GM23248 (cell line): Measurements from ENCODE around the gene MYLK. TPM values are rescaled to one million over a fixed set of nuclear protein-coding genes. Genes with fewer than 3 reads are reported as not detected.
"Not testable (repeated sequence)": the region's sequence is repeated elsewhere in the genome, so short reads cannot be mapped to it uniquely, and the experiment has no call there.

Source experiments
- DNase-seq: peaks from one replicate; pipeline ENCODE4 v3.0.0-alpha.2; 2015
- H2AFZ ChIP-seq: fragments of 200-600 bp; sonication (generic); 2 replicates; pipeline ENCODE4 v1.6.1; 2016; ENCODE audit warnings: antibody characterized with exemption
- H3F3A ChIP-seq: fragments of 200-600 bp; sonication (generic); 2 replicates; pipeline ENCODE4 v1.6.1; 2016; ENCODE audit warnings: mild to moderate bottlenecking, antibody characterized with exemption, mixed run types; ENCODE audit not compliant: insufficient read depth
- H3K27ac ChIP-seq: fragments of 200-600 bp; sonication (generic); 2 replicates; pipeline ENCODE4 v1.5.1; 2016; ENCODE audit warnings: mild to moderate bottlenecking
- H3K27me3 ChIP-seq: fragments of 200-600 bp; sonication (generic); replicated peaks from 2 replicates; pipeline ENCODE4 v1.6.1; 2016; ENCODE audit warnings: mild to moderate bottlenecking; ENCODE audit not compliant: insufficient read depth
- H3K36me3 ChIP-seq: fragments of 200-600 bp; sonication (generic); 2 replicates; pipeline ENCODE4 v1.6.1; 2016; ENCODE audit warnings: low read depth, mild to moderate bottlenecking
- H3K4me1 ChIP-seq: fragments of 200-600 bp; sonication (generic); 2 replicates; pipeline ENCODE4 v1.6.1; 2016; ENCODE audit warnings: mild to moderate bottlenecking; ENCODE audit not compliant: insufficient read depth
- H3K4me2 ChIP-seq: fragments of 200-600 bp; sonication (generic); one replicate; pipeline ENCODE4 v1.6.1; 2016; ENCODE audit warnings: mild to moderate bottlenecking; ENCODE audit not compliant: unreplicated experiment
- H3K4me3 ChIP-seq: fragments of 200-600 bp; sonication (generic); 2 replicates; pipeline ENCODE4 v1.5.1; 2016; ENCODE audit warnings: mild to moderate bottlenecking
- H3K79me2 ChIP-seq: fragments of 200-600 bp; sonication (generic); 2 replicates; pipeline ENCODE4 v1.6.1; 2016; ENCODE audit warnings: mild to moderate bottlenecking; ENCODE audit not compliant: insufficient read depth
- H3K9ac ChIP-seq: fragments of 200-600 bp; sonication (generic); 2 replicates; pipeline ENCODE4 v1.6.1; 2016; ENCODE audit warnings: mild to moderate bottlenecking
- H3K9me2 ChIP-seq: fragments of 200-600 bp; sonication (generic); 2 replicates; pipeline ENCODE4 v1.6.1; 2016; ENCODE audit warnings: mixed run types, mild to moderate bottlenecking, moderate library complexity; ENCODE audit not compliant: insufficient read depth
- H3K9me3 ChIP-seq: fragments of 200-600 bp; sonication (generic); one replicate; pipeline ENCODE4 v1.6.1; 2017; ENCODE audit warnings: low read depth
- H4K20me1 ChIP-seq: fragments of 200-600 bp; sonication (generic); 2 replicates; pipeline ENCODE4 v1.6.0; 2016; ENCODE audit not compliant: insufficient read depth
- EZH2 ChIP-seq: fragments of 200-600 bp; sonication (generic); IDR thresholded peaks from 2 replicates; pipeline ENCODE4 v1.6.1; 2018; ENCODE audit warnings: antibody characterized with exemption, mild to moderate bottlenecking; ENCODE audit not compliant: insufficient read depth, poor library complexity, severe bottlenecking
- EZH2phosphoT487 ChIP-seq: fragments of 200-600 bp; sonication (generic); IDR thresholded peaks from 2 replicates; pipeline ENCODE4 v1.6.1; 2018; ENCODE audit warnings: antibody characterized with exemption, moderate library complexity, mild to moderate bottlenecking, low read depth; ENCODE audit not compliant: insufficient read depth
- WGBS, 2 experiments: methylation state at CpG; one replicate each; pipeline ENCODE4 v1.1.6; 2015 to 2017; ENCODE audit warnings: low lambda C conversion rate in 2 of 2, low coverage in 1 of 2; ENCODE audit errors: missing lambda C conversion rate in 2 of 2; 5-methylcytosine and 5-hydroxymethylcytosine counted together
- in situ Hi-C: fragments of 300-500 bp; cut with MboI; formaldehyde crosslinking; loops from 2 replicates; pipeline ENCODE4 v1.15.0; 2020
- polyA plus RNA-seq: library from polyadenylated mRNA; unstranded; fragments of >200 nt; fragmentation: Nextera tagmentation; extraction: Ambion mirVana; gene quantifications from 2 replicates; pipeline ENCODE4 v1.2.1, GENCODE V29; 2016
- total RNA-seq: library from RNA; depleted of rRNA; stranded (reverse); fragments of >200 nt; shearing (Covaris generic); gene quantifications from 2 replicates; pipeline ENCODE4 v1.2.3, GENCODE V29; 2014

MYLK gene
- total and polyA plus RNA-seq, 2 experiments from 2014 or later, result 110 to 174 TPM

GRCh38 chr3:123702720-123703119 lies 181.4 kb downstream of the MYLK start:
- Histone ChIP-seq H3K9me3 (no peaks in the 10 kb centered on the region), H3K27ac (no peak overlapping the region)

DNA sequence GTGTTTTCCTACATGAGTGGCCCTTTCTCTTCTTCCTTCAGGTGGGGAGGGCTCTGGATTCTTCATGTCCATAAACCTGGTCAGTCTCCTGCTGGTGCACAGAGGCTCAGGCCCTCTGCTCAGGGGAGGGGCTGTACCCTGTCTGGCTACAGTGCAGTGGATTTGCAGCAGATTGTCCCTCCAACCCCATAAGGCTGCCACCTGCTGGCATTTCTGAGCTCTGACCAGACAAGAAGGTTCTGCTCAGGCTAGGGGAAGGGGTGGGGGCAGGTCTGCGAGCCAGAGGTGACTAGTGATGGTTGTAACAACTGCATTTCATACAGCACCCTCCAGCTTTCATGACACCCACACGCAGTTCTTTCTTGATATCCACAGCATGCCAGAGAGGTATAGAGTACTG lies 182.1 kb downstream of the MYLK start:
- H3K9me3 ChIP-seq, H3K4me3 ChIP-seq, H3K9me2 ChIP-seq, H3K9ac ChIP-seq, H3K36me3 ChIP-seq, H2AFZ ChIP-seq, H3K27ac ChIP-seq, H3K4me2 ChIP-seq, H3K79me2 ChIP-seq, in situ Hi-C loops, H3K27me3 ChIP-seq, H4K20me1 ChIP-seq: not testable (repeated sequence)
- Histone ChIP-seq H3F3A (peaks cover 13% of the 10 kb centered on the region; the same call in 1 of the 2 replicates), H3K4me1 (peaks cover 21% of the 10 kb centered on the region)
- 30 to 32% methylated on average over 2 of the region's 2 CpGs for WGBS, 2 experiments
- DNase-seq, result peak; percentile 63

More at GRCh38 chr3:123702720-123703119, 181.4 kb downstream of the MYLK start:
- H3K27me3 ChIP-seq, result no peaks in the 10 kb centered on the region
- peaks cover 21% of the 10 kb centered on the region for H3K4me1 ChIP-seq
- H3K36me3 ChIP-seq, result peaks cover 8% of the 10 kb centered on the region; the same call in 1 of the 2 replicates
- TF ChIP-seq EZH2phosphoT487 (no peak), EZH2 (no peak)
- no peak for DNase-seq
- H4K20me1 ChIP-seq, result no peaks in the 10 kb centered on the region
- no peaks in the 10 kb centered on the region for H3K9me2 ChIP-seq
- H3K4me2 ChIP-seq, result no peak overlapping the region
- no peak overlapping the region for H2AFZ ChIP-seq
- peaks cover 9% of the 10 kb centered on the region; the same call in 1 of the 2 replicates for H3F3A ChIP-seq
- H3K79me2 ChIP-seq, result no peaks in the 10 kb centered on the region
- no peak overlapping the region for H3K9ac ChIP-seq
- in situ Hi-C loops, result no loop called here
- H3K4me3 ChIP-seq, result no peak overlapping the region
- WGBS, 2 experiments, result 83 to 97% methylated on average over 2 of the region's 2 CpGs

- H3K4me3 ChIP-seq, result no peak overlapping the region
- 94 to 95% methylated on average over 20 to 23 of the region's 23 CpGs for WGBS, 2 experiments
- no peaks in the 10 kb centered on the region for H3K27me3 ChIP-seq
- H3K9me2 ChIP-seq, result no peaks in the 10 kb centered on the region
- no peaks in the 10 kb centered on the region for H3K9me3 ChIP-seq
- no peaks in the 10 kb centered on the region; the same call in 1 of the 2 replicates for H3K36me3 ChIP-seq
- H3K4me2 ChIP-seq, result no peak overlapping the region
- DNase-seq, result no peak
- no peaks in the 10 kb centered on the region for H4K20me1 ChIP-seq
- H3K79me2 ChIP-seq, result no peaks in the 10 kb centered on the region
- H3K9ac ChIP-seq, result no peak overlapping the region
- peaks cover 21% of the 10 kb centered on the region for H3K4me1 ChIP-seq
- TF ChIP-seq EZH2phosphoT487 (no peak), EZH2 (no peak)
- H3F3A ChIP-seq, result peaks cover 15% of the 10 kb centered on the region; the same call in 1 of the 2 replicates
- in situ Hi-C loops, result no loop called here
- no peak overlapping the region for H2AFZ ChIP-seq
- H3K27ac ChIP-seq, result no peak overlapping the region
Measured at GRCh38 chr3:123700791-123701722, 183.1 kb downstream of the MYLK start.

DNA sequence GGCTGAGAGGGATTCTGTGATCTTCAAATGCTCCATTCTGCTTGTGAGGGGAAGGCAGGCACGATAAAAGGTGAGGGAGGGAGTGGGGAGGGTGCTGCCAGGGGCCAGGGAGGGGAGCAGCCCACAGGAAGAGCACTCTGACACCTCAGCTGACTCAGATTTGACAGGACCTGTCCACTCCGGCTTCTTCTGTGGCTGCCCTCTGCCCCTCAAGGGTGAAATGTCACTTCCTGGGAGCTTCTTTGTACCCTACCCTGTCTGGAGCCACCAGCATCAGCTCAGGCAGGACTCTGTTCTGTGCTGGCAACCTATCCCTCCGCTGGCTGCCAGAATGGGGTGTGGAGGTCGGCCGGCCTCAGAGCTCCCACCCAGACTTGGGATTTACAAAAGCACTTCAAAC lies 185.3 kb downstream of the MYLK start:
- WGBS, 2 experiments, result 57 to 64% methylated on average over 5 of the region's 5 CpGs
- no peaks in the 10 kb centered on the region for H3K79me2 ChIP-seq
- no peaks in the 10 kb centered on the region for H3K9me3 ChIP-seq
- H2AFZ ChIP-seq, result no peak overlapping the region
- H3K4me2 ChIP-seq, result no peak overlapping the region
- no peaks in the 10 kb centered on the region for H4K20me1 ChIP-seq
- H3K9me2 ChIP-seq, result no peaks in the 10 kb centered on the region
- no peak overlapping the region for H3K27ac ChIP-seq
- no peak overlapping the region for H3K9ac ChIP-seq
- no peaks in the 10 kb centered on the region; the same call in 1 of the 2 replicates for H3K36me3 ChIP-seq
- no peak overlapping the region for H3K4me3 ChIP-seq
- TF ChIP-seq EZH2phosphoT487 (no peak), EZH2 (no peak)
- H3K4me1 ChIP-seq, result peaks cover 17% of the 10 kb centered on the region
- 0 out of 2 replicates have a peak, but pooled peaks cover 6% of the 10 kb centered on the region for H3F3A ChIP-seq
- no peak for DNase-seq
- no peaks in the 10 kb centered on the region for H3K27me3 ChIP-seq
- in situ Hi-C loops, result no loop called here
